GM19035 (cell line): ENCODE data around the gene GBX1.

Experiments used
- ATAC-seq: cut with Tn5 transposase; IDR thresholded peaks from one replicate; pipeline ENCODE4 v1.9.1; 2021; ENCODE audit not compliant: unreplicated experiment

The GBX1 gene

DNA sequence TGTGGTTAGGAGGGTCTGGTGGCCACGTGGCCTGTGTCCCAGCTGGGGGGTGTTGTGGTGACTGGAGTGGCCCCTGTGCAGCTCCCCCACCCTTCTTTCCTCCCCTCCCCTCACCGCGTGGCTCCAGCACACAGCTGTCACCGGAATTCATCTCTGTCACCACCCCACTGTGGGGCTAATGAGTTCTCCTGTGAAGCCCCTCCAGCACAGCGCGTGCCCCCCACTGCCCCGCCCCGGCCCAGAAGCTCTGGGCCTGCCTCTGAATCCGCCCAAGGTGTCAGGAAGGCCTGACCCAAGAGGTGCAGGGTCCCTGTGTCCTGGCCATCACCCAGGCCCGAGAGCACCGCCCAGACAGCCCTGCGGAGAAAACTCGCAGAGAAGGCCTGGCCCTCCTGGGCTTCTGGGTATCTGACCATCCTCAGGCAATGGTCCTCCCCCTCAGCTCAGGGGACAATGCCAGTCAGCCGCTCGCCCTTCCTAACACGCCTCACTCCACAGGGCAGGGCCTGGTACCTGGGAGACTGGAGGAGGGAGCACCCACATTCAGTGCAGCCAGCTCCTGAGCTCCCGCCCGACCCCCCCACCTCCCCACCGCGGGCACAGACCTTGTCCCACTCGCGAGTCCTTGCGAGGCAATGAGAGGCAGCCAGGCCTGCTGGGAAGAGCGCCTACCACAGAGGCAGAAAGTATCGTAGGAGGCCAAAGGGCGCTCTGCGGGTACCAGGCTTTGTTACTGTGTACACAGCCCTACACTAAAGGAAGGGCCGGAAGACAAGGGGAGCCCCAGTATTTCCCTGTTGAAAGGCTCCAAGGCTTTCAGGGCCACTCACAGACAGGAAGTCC lies 38.2 kb downstream of the GBX1 start:
- ATAC-seq: no peak

DNA sequence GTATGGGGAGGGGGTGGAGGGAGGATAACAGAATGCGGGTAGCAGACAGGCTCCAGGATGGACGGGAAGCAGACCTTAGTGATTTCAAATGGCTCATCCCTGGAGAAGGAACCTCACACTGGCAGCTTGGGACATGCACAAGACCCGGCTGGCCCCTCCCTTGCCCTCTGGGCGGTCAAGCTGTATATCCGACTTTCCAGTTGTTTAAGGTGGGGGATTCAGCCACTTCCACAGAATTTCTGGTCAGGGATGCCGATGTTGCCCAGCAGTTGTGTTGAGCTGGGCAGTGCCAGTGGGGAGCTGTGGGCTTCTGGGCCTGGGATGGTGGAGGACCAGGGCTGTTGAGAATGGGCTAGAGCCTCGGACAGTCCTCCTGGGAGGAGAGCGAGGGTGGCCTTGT lies 38.8 kb downstream of the GBX1 start:
- ATAC-seq: no peak

DNA sequence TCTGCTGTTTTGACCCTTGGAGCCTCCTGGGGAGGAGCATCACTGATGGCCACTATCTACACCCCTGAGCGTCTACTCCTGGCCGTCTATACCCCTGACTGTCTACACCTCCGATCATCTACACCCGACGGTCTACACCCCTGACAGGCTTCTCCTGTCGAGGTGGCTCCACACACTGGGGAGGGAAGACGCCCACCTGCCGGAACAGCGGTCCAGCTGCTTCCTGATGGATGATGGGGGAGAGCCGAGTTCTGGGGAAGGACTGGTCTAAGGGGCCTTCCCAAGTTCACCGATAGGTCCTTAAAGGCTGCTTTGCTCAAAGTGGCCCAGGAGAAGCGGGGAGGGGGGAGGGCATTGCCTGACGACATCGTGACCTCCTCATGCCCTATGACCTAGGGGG lies 39.4 kb downstream of the GBX1 start:
- ATAC-seq: no peak

DNA sequence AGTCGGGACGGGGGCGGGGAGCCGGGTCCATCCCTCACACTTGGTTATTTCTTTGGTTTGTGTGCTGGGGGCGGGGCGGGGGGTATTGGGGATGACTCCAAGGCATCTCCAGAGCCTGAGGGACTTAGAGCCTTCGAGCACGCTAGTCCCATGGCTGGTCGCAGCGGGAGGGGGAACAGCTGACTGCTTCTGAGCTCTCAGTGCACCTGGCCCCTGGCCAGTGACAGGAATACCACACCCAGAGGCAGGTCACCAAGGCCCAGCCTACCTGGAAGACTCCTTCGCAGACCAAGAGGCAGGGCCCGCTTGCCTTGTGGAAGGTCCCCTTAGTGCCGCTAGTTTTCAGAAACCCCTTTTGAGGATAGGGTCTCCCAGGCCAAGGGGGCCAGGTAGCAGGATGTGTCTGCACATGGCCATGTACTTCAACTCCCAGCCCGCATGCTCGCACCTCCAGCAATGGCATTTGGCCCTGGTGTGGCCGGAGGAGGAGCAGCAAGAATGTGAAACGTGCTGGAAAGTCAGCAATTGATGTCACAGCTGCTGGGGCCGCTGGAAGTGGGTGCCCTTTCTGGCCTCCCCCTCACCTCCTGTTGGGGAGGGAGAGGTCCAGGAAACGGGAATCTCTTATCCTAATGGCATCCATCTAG lies 40.9 kb downstream of the GBX1 start:
- no peak for ATAC-seq

DNA sequence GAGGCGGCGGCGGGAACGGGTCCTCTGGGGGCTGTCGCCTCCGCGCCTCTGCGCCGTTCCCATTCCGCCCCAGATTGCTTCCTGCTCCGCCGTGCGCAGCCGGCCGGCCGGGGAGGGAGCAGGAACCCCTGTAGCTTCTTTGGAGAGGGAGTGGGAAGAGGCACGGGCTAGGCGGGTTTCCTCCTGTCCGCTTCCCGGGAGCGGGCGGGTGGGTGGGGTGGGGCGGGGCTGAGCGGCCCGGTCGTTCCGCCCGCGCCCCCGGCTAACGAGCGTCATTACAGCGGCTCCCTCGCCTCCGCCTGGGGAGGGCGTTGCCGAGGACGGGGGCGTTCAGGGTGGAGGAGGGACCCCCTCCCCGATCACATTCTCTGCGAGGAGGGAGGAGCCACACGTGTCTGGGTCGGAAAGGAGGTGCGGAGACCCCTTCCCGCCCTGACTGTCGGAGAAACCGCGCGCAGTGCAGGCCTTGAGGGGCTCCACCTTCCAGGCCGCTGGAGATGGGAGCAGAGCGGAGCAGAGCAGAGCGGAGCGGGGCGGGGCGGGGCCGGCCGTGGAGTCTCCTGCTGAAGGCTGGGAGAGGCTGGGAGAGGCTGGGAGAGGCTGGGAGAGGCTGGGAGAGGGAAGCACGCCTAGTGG lies 41.5 kb downstream of the GBX1 start:
- ATAC-seq: no peak

DNA sequence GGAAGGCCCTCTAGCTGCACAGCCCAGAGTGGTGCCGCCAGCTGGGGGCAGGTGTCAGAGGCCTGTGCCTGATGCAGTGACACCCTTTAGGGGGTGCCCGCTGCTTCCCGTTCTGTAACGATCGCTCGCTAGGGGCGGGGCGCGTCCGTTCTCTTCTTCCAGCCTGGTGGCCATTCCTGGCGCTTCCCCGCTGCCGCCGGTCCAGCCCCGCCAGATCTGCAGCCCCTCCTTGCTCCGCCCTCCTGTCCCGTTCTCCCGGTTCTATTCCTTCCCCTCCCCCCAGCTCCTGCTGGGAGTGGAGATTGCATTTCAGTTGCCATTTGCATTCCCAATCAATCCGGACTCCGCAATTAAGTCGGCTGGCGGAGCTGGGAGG lies 42.0 kb downstream of the GBX1 start:
- no peak for ATAC-seq

DNA sequence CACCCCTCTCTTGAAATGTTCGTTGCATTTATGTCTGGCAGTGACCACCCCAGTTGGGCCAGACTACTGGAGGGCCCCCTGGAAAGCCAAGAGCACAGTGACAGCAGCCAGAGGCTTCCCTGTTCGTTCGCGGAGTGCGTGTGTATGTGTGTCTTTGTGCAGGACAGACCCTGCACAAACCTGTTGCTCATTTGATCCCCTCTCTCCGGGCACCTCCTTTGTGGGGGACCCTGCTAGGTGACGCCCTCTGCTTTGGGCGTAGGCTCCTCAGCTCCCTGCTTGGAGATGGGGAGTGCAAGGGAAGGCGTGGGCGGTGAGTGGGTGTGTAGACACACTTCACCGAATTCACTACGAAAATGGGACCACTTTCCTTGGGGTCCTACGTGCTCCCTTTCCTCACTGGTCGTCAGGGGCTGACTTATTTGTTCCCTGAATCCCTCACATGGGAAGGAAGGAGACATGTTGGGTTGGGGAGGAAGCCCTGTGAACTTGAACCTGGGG lies 42.5 kb downstream of the GBX1 start:
- ATAC-seq: no peak

DNA sequence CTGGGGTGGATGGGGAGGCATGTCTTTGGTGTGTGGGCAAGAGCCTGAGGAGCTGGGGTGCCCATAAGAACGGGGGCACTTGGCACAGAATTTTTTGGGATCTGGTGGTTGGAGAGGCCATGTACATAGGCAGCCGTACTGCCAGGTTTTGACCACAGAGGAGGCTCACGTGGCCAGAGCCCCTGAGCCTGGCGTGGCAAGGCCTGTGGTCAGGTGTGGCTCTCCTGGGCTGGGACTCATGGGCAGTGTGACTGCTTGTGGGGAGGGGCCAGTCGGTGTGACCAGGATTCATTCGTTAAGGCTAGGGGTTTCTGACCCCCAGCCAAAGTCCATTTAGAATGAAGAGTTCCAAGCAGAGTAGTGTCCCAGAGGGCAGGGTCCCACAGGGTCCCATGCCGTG lies 43.0 kb downstream of the GBX1 start:
- ATAC-seq: no peak

DNA sequence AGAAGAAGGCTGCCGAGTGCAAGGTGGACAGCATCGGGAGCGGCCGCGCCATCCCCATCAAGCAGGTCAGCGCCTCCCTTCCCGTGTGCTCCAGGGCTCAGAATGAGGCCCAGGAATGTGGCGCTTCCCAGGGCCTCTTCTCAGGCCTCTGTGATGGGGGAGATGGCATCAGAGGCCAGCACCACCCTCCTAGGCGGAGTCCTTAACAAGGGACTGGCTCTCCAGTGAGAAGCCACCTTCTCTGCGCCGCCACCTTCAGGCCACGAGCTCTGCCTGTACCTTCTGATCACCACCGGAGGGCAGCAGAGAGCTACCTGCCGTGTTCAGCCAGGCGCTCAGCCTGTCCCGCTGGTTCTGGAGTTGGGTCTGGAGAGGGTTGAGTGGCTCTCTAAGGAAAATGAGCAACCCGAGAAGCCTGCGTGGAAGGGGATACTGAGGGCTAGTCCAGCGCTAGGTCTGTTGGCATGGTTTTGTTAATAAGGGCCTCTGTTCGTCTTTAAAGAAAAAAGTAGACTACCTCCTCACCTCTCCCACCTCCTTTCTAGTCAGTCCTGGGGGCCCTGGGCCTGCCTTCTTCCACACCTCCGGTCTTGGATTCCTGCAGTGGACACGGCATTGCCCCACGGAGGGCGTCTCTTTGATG lies 43.6 kb downstream of the GBX1 start:
- ATAC-seq: peak; percentile 90

DNA sequence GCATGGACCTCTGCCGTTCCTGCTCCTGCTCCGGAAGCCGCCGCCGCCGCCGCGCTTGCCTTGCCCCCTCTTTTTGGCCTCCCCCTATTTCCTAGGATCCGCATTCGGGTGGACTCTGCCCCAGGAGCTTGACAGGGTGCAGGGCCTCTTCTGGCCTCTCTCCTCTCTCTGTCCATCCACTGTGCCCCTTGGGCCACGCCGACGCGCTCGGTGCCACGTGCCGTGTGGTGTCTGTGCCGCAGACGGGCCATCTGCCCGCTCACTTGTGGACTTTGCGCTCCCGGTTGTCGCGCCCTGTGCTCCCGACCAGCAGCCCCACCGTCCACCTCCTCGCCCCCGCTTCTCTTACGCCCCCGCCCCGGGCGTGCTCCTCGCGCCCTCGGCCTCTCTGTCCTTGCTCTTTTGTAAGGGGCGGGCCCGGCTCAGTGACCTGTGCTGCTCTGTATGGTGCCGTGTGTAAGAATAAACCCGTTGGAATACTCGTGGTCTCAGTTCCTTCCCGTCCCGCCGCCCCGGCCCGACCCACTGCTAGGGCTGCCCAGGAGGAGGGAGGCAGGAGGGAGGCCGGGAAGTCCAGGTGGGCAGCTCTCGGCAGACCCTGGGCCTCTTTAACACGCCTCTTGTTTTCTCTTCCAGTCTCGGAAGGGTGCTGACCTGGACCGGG lies 44.2 kb downstream of the GBX1 start:
- no peak for ATAC-seq

DNA sequence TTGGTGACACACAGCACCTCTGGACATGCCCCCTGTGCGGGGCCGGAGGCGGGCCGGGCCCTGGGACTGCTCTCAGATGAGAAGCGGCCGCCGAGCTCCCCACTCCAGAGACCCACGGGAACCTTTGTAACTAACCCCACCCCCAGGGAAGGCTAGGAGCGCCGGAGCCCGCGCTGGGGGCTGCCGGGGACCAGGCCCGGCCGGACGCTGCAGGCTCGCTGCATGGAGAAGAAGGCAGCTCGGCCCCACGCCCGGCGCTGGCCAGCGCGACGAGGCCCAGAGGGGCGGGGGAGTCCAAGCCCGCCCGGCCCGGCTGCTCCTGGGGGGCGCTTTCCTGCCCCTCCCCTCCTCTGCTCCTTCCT lies 44.7 kb downstream of the GBX1 start:
- no peak for ATAC-seq

DNA sequence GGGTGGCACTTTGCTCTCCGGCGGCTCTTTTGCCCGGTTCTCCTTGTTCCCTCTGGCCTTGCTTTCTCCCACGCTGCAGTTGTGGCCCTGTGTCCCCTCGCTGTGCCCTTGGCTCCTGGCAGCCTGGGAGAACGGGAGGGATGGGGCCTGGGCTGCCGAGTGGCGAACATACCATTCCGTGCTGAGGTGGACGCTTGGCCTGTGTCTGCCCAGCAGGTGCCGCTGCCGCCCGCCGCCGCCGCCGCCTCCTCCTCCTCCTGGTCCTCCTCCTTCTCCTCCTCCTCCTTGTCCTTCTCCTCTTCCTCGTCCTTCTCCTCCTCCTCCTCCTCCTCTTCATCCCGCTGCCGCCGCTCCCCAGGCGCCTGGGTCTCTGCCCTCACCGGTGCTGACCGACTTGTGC lies 45.2 kb downstream of the GBX1 start:
- ATAC-seq: no peak

DNA sequence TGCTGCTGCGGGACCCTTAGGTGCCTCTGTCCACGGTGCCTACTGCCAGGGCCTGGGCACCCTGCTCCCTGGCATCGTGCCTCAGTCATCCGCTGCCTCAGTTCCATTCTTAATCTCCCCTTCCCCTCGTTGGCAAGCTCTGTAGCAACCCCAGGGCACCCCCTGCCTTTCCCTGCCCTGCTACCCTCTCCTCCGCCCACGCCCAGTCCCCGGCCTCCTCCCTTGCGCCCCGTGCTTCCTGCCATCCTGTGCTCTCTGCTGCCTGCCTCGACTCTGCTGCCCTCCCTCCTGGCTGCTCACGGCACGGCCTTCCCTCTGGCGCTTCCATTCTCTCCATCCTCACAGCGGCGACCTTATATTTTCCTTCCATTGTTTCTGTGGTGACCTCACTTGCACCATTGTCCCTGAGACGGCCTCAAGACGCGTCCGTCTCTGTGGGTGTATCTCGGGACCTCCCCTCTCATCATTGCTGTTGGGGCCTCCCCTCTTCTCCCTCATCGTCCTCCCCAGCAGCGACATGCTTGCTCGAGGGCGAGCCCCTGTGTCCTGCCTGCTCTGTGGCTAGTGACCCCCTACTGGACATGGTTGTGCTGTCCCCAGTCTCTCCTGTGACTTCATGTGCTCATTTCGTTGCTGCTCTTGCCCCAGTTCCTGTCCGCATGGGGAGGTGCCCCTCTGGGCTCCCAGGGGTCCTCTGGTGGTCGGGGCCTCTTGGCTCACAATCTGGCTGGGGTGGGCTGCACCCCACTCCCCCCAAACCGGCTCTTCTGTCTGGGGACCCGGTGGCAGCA lies 45.9 kb downstream of the GBX1 start:
- ATAC-seq: no peak

DNA sequence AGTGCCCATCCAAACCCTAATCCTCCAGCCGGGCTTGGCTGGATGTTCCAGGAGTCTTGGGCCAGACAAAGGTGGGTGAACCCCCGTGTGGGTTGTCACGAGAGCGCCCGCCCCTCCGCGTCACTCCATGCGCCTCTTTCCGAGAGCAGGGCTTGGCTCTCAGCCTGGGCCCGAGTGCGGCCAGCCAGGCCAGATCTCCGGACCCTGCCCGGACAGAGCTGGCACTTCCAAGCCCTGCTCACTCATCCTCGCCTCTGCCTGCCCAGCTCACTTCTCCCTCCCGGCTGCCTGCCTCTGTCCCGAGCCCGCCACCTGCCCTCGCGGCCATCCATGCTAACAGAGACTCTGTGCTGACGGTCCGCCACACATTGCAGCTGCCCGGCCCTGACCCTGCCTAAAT lies 46.6 kb downstream of the GBX1 start:
- no peak for ATAC-seq

DNA sequence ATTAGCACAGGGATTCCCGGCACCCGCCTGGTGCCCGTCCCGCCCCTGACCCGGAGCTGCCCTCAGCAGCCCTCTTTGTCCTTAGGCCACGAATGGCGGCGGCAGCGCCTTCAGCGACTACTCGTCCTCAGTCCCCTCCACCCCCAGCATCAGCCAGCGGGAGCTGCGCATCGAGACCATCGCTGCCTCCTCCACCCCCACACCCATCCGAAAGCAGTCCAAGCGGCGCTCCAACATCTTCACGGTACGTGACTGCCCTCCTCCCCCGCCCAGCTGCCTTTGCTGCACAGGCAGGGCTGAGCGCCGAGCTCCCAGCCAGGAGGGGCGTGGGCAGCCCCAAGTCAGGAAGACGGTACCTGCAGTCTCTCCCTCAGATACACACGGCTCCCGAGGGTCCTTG lies 47.6 kb downstream of the GBX1 start:
- ATAC-seq: no peak

DNA sequence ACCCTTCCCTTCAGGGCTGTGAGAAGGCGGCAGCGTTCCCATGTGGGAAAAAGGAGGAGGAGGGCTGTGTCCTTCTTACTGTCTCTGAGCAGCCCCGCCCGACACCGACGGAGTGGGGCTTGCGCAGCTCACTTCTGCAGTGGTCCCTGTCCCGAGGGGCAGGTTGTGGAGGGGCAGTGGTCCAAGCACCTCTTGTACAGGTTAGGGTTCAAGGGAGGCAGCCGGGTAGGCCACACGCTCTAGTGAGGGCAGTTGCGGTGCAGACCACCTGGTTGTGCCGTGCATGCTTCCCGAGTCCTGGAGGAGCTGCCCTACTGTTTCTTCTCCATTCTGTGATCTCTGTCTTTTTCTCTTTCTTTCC lies 48.5 kb downstream of the GBX1 start:
- ATAC-seq: no peak

DNA sequence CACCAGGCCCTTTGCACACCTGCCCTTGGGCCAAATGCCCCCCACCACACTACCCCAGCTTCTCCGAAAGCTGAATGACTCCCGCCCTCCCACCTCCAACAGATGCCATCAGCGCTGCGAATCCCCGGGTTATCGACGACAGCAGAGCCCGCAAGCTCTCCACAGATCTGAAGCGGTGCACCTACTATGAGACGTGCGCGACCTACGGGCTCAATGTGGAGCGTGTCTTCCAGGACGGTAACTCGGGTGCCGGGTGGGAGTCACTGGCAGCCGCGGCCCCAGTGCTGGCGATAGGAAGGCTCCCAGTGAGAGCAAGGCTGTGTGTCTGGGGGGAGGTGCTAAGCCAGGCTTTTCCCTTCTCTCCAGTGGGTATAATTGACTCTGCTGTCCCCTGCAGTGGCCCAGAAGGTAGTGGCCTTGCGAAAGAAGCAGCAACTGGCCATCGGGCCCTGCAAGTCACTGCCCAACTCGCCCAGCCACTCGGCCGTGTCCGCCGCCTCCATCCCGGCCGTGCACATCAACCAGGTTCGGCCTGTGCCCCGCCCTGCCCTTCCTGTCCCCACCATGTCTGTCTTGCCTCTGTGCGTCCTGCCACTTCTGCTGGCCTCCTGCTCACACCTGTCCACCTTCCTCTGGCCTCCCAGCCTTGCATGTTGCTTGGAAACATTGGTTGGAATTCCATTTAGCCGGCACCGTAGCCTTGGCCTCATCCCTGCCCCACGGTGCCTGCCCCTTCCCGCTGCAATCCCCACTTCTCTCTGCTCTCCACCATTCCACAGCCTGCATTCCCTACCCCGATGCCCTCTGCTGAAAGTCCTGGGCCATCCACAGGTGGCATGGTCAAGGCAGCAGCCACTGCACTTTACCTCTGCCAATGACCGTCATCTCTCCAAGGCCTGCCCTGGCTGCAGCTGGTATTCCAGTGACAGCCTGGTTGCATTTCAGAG lies 49.1 kb downstream of the GBX1 start:
- ATAC-seq: no peak

DNA sequence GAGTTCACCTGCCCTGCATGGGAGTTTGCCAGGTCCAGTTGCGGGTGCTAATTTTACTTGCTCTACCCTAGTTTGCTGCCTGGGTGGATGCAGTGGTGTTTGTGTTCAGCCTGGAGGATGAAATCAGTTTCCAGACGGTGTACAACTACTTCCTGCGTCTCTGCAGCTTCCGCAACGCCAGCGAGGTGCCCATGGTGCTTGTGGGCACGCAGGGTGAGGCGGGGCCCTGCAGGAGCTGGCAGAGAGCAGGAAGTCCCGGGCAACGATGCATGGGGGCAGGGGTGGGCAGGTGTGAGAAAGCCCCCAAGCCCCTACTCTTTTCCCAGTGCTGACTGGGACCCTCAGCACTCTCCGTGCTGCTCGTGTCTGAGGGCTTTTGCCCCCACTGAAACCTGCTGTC lies 49.9 kb downstream of the GBX1 start:
- no peak for ATAC-seq
